Measurements from ENCODE around the gene FOXK1.

FOXK1 gene

GRCh38 chr7:4745971-4746919, 64.2 kb downstream of the FOXK1 start:
- peaks cover 16% of the 10 kb centered on the region for H3K4me1 ChIP-seq (ENCODE audit: control insufficient read depth, insufficient read depth, low read length)

GRCh38 chr7:4747013-4747412, 64.9 kb downstream of the FOXK1 start:
- Histone ChIP-seq H3K27ac (ENCODE audit: low read depth, low read length) (peak overlapping the region; percentile 91), H3K27me3 (ENCODE audit: control insufficient read depth, insufficient read depth, low read length) (no peaks in the 10 kb centered on the region), H3K4me3 (ENCODE audit: low read length) (no peak overlapping the region), H3K36me3 (ENCODE audit: control insufficient read depth, insufficient read depth, low read length) (peaks cover 8% of the 10 kb centered on the region), H3K4me1 (ENCODE audit: control insufficient read depth, insufficient read depth, low read length) (peaks cover 16% of the 10 kb centered on the region), H3K9ac (ENCODE audit: low read length) (no peak overlapping the region)

More at GRCh38 chr7:4745971-4746919, 64.2 kb downstream of the FOXK1 start:
- Histone ChIP-seq H3K27ac (ENCODE audit: low read depth, low read length) (peak overlapping the region; percentile 91), H3K4me3 (ENCODE audit: low read length) (peak overlapping the region; percentile 52), H3K27me3 (ENCODE audit: control insufficient read depth, insufficient read depth, low read length) (no peaks in the 10 kb centered on the region), H3K9ac (ENCODE audit: low read length) (no peak overlapping the region), H3K36me3 (ENCODE audit: control insufficient read depth, insufficient read depth, low read length) (peaks cover 11% of the 10 kb centered on the region)

GRCh38 chr7:4747746-4748145, 65.7 kb downstream of the FOXK1 start:
- Histone ChIP-seq H3K4me1 (ENCODE audit: control insufficient read depth, insufficient read depth, low read length) (peaks cover 16% of the 10 kb centered on the region), H3K4me3 (ENCODE audit: low read length) (no peak overlapping the region), H3K36me3 (ENCODE audit: control insufficient read depth, insufficient read depth, low read length) (peaks cover 2% of the 10 kb centered on the region), H3K27ac (ENCODE audit: low read depth, low read length) (peak overlapping the region; percentile 19), H3K9ac (ENCODE audit: low read length) (no peak overlapping the region), H3K27me3 (ENCODE audit: control insufficient read depth, insufficient read depth, low read length) (no peaks in the 10 kb centered on the region)

GRCh38 chr7:4748231-4748681, 66.2 kb downstream of the FOXK1 start:
- Histone ChIP-seq H3K27me3 (ENCODE audit: control insufficient read depth, insufficient read depth, low read length) (no peaks in the 10 kb centered on the region), H3K27ac (ENCODE audit: low read depth, low read length) (peak overlapping the region; percentile 19), H3K4me3 (ENCODE audit: low read length) (no peak overlapping the region), H3K9ac (ENCODE audit: low read length) (no peak overlapping the region), H3K36me3 (ENCODE audit: control insufficient read depth, insufficient read depth, low read length) (no peaks in the 10 kb centered on the region), H3K4me1 (ENCODE audit: control insufficient read depth, insufficient read depth, low read length) (peaks cover 17% of the 10 kb centered on the region)

GRCh38 chr7:4749363-4749762, 67.3 kb downstream of the FOXK1 start:
- H3K27ac ChIP-seq (ENCODE audit: low read depth, low read length): peak overlapping the region; percentile 31
- H3K27me3 ChIP-seq (ENCODE audit: control insufficient read depth, insufficient read depth, low read length): no peaks in the 10 kb centered on the region
- H3K4me1 ChIP-seq (ENCODE audit: control insufficient read depth, insufficient read depth, low read length): peaks cover 17% of the 10 kb centered on the region
- no peak overlapping the region for H3K9ac ChIP-seq (ENCODE audit: low read length)
- H3K36me3 ChIP-seq (ENCODE audit: control insufficient read depth, insufficient read depth, low read length): peaks cover 1% of the 10 kb centered on the region
- H3K4me3 ChIP-seq (ENCODE audit: low read length): no peak overlapping the region

GRCh38 chr7:4749798-4750197, 67.7 kb downstream of the FOXK1 start:
- Histone ChIP-seq H3K9ac (ENCODE audit: low read length) (no peak overlapping the region), H3K4me3 (ENCODE audit: low read length) (no peak overlapping the region), H3K4me1 (ENCODE audit: control insufficient read depth, insufficient read depth, low read length) (peaks cover 14% of the 10 kb centered on the region), H3K36me3 (ENCODE audit: control insufficient read depth, insufficient read depth, low read length) (peaks cover 5% of the 10 kb centered on the region), H3K27me3 (ENCODE audit: control insufficient read depth, insufficient read depth, low read length) (no peaks in the 10 kb centered on the region), H3K27ac (ENCODE audit: low read depth, low read length) (peak overlapping the region; percentile 31)

GRCh38 chr7:4751398-4751947, 69.4 kb downstream of the FOXK1 start:
- H3K4me3 ChIP-seq (ENCODE audit: low read length): no peak overlapping the region
- H3K36me3 ChIP-seq (ENCODE audit: control insufficient read depth, insufficient read depth, low read length): peaks cover 8% of the 10 kb centered on the region
- no peaks in the 10 kb centered on the region for H3K27me3 ChIP-seq (ENCODE audit: control insufficient read depth, insufficient read depth, low read length)
- H3K27ac ChIP-seq (ENCODE audit: low read depth, low read length): no peak overlapping the region
- H3K4me1 ChIP-seq (ENCODE audit: control insufficient read depth, insufficient read depth, low read length): peaks cover 8% of the 10 kb centered on the region
- no peak overlapping the region for H3K9ac ChIP-seq (ENCODE audit: low read length)

- Histone ChIP-seq H3K4me1 (ENCODE audit: control insufficient read depth, insufficient read depth, low read length) (peaks cover 4% of the 10 kb centered on the region), H3K9ac (ENCODE audit: low read length) (no peak overlapping the region), H3K27me3 (ENCODE audit: control insufficient read depth, insufficient read depth, low read length) (no peaks in the 10 kb centered on the region), H3K36me3 (ENCODE audit: control insufficient read depth, insufficient read depth, low read length) (peaks cover 16% of the 10 kb centered on the region), H3K27ac (ENCODE audit: low read depth, low read length) (peak overlapping the region; percentile 63), H3K4me3 (ENCODE audit: low read length) (no peak overlapping the region)
These were observed 71.7 kb downstream of the FOXK1 start for GRCh38 chr7:4753598-4754432.

GRCh38 chr7:4754433-4755010, 72.4 kb downstream of the FOXK1 start:
- Histone ChIP-seq H3K27me3 (ENCODE audit: control insufficient read depth, insufficient read depth, low read length) (no peaks in the 10 kb centered on the region), H3K4me3 (ENCODE audit: low read length) (no peak overlapping the region), H3K27ac (ENCODE audit: low read depth, low read length) (no peak overlapping the region), H3K9ac (ENCODE audit: low read length) (no peak overlapping the region), H3K4me1 (ENCODE audit: control insufficient read depth, insufficient read depth, low read length) (peaks cover 4% of the 10 kb centered on the region), H3K36me3 (ENCODE audit: control insufficient read depth, insufficient read depth, low read length) (peaks cover 16% of the 10 kb centered on the region)

GRCh38 chr7:4755045-4755444, 73.0 kb downstream of the FOXK1 start:
- Histone ChIP-seq H3K27ac (ENCODE audit: low read depth, low read length) (no peak overlapping the region), H3K4me1 (ENCODE audit: control insufficient read depth, insufficient read depth, low read length) (peaks cover 4% of the 10 kb centered on the region), H3K4me3 (ENCODE audit: low read length) (no peak overlapping the region), H3K36me3 (ENCODE audit: control insufficient read depth, insufficient read depth, low read length) (peaks cover 20% of the 10 kb centered on the region), H3K27me3 (ENCODE audit: control insufficient read depth, insufficient read depth, low read length) (no peaks in the 10 kb centered on the region), H3K9ac (ENCODE audit: low read length) (no peak overlapping the region)

- no peak overlapping the region for H3K27ac ChIP-seq (ENCODE audit: low read depth, low read length)
- no peak overlapping the region for H3K9ac ChIP-seq (ENCODE audit: low read length)
- H3K4me3 ChIP-seq (ENCODE audit: low read length): no peak overlapping the region
- no peaks in the 10 kb centered on the region for H3K27me3 ChIP-seq (ENCODE audit: control insufficient read depth, insufficient read depth, low read length)
- peaks cover 34% of the 10 kb centered on the region for H3K36me3 ChIP-seq (ENCODE audit: control insufficient read depth, insufficient read depth, low read length)
- H3K4me1 ChIP-seq (ENCODE audit: control insufficient read depth, insufficient read depth, low read length): peaks cover 4% of the 10 kb centered on the region
These were observed 76.0 kb downstream of the FOXK1 start for GRCh38 chr7:4758111-4758510.

GRCh38 chr7:4758791-4759190, 76.7 kb downstream of the FOXK1 start:
- no peaks in the 10 kb centered on the region for H3K27me3 ChIP-seq (ENCODE audit: control insufficient read depth, insufficient read depth, low read length)
- no peak overlapping the region for H3K9ac ChIP-seq (ENCODE audit: low read length)
- no peak overlapping the region for H3K27ac ChIP-seq (ENCODE audit: low read depth, low read length)
- peaks cover 41% of the 10 kb centered on the region for H3K36me3 ChIP-seq (ENCODE audit: control insufficient read depth, insufficient read depth, low read length)
- H3K4me1 ChIP-seq (ENCODE audit: control insufficient read depth, insufficient read depth, low read length): peaks cover 2% of the 10 kb centered on the region
- no peak overlapping the region for H3K4me3 ChIP-seq (ENCODE audit: low read length)
